Adrenal gland (tissue), 12 donors: ENCODE data around the gene RABAC1. TPM values are rescaled to one million over a fixed set of nuclear protein-coding genes. Genes with fewer than 3 reads are reported as not detected.

Experiments
- DNase-seq, 7 donors: peaks; one replicate each; pipeline ENCODE4 v3.0.0-alpha.2; 2019 to 2020
- H3K27ac ChIP-seq, 5 donors: fragments of 200-600 bp; sonication (generic) in 4 of 5; 1 replicate in 3 of 5; 2 replicates in 2 of 5; pipeline versions ENCODE4 v1.5.1 to v1.8.0; 2016 to 2020; ENCODE audit warnings: mild to moderate bottlenecking in 1 of 5
- H3K27me3 ChIP-seq: fragments of 200-600 bp; 2 replicates; pipeline ENCODE4 v1.8.0; 2021
- H3K36me3 ChIP-seq, 2 donors: fragments of 200-600 bp; replicated peaks in 1 of 2; 1 replicate in 1 of 2; 2 replicates in 1 of 2; pipeline versions ENCODE4 v1.5.1 to v1.8.0; 2018 to 2022
- H3K4me1 ChIP-seq, 2 donors: fragments of 200-600 bp; replicated peaks in 1 of 2; 1 replicate in 1 of 2; 2 replicates in 1 of 2; pipeline versions ENCODE4 v1.5.1 to v1.8.0; 2018 to 2021
- H3K4me3 ChIP-seq, 4 donors: fragments of 200-600 bp; sonication (generic) in 3 of 4; one replicate each; pipeline ENCODE4 v1.5.1; 2016 to 2018
- H3K9me3 ChIP-seq, 3 donors: fragments of 200-600 bp; sonication (generic) in 1 of 3; replicated peaks in 1 of 3; 1 replicate in 2 of 3; 2 replicates in 1 of 3; pipeline versions ENCODE4 v1.5.1 to v1.8.0; 2016 to 2021
- CTCF ChIP-seq, 6 experiments: fragments of 450-650 bp in 4 of 6; fragments of 200-600 bp in 2 of 6; sonication (generic) in 1 of 6; IDR thresholded peaks; 1 replicate in 5 of 6; 2 replicates in 1 of 6; pipeline versions ENCODE4 v1.5.1 to v1.8.0; 2016 to 2021; ENCODE audit warnings: antibody characterized with exemption in 6 of 6, mild to moderate bottlenecking in 2 of 6, moderate library complexity in 1 of 6
- POLR2A ChIP-seq, 2 donors: fragments of 450-650 bp; IDR thresholded peaks; one replicate each; pipeline ENCODE4 v1.6.1; 2017; ENCODE audit warnings: antibody characterized with exemption in 2 of 2, mild to moderate bottlenecking in 2 of 2, moderate library complexity in 1 of 2
- WGBS, 4 donors: extraction: QIAGEN DNeasy Blood & Tissue Kit in 2 of 4; methylation state at CpG; one replicate each; pipeline versions ENCODE4 v1.1.5 to v1.1.7; 2013 to 2017; 5-methylcytosine and 5-hydroxymethylcytosine counted together
- intact Hi-C, 2 donors: fragments of 100-400 bp; cut with DNase I; formaldehyde crosslinking; loops; one replicate each; pipeline versions ENCODE4 v1.14.1 to v1.15.0; 2022 to 2023
- polyA plus RNA-seq, 3 donors: library from polyadenylated mRNA; stranded (reverse); fragments of 200-250 nt in 2 of 3; fragments of 350-450 nt in 1 of 3; fragmentation: Illumina TruSeq in 1 of 3; extraction: RNeasy Lipid Tissue Mini Kit (QIAGEN cat#74804) in 1 of 3; gene quantifications; one replicate each; pipeline ENCODE4 v1.2.3, GENCODE V29; 2013 to 2014
- total RNA-seq, 9 donors: library from RNA; depleted of rRNA in 4 of 9; stranded (reverse); fragments of >200 nt in 4 of 9; fragments of 120-200 nt in 1 of 9; fragmentation: NEBNext Ultra II Directional in 1 of 9; extraction: Animal tissue kit (Norgen Biotek cat#: 25700) in 1 of 9; gene quantifications; one replicate each; pipeline versions ENCODE4 v1.1.0 to v1.2.4, GENCODE V29; 2013 to 2023
- donor health status: healthy with polysubstance abuse.
- donor health status: Bipolar disorder and iron deficiency.
- donor health status: DM: yes; HTN: yes; CAD: no.
- donor health status: DM: no; HTN: no; CAD: no.
- donor health status: DM: no; HTN: no; CAD: no.
- donor health status: DM: yes; HTN: yes; CAD: no.

The RABAC1 gene
- total and polyA plus RNA-seq, 12 donors = 17.9 to 397 (median 178) TPM

- intact Hi-C loops = no loop called here
- Histone ChIP-seq H3K27ac (no peak overlapping the region), H3K27me3 (peaks cover 72% of the 10 kb centered on the region), H3K4me1 (peaks cover 0 to 11% of the 10 kb centered on the region in 2 donors), H3K36me3 (no peaks in the 10 kb centered on the region), H3K9me3 (no peaks in the 10 kb centered on the region), H3K4me3 (no peak overlapping the region)
- no peak for TF ChIP-seq POLR2A (IDR thresholded peaks at IDR 0.05)
- TF ChIP-seq CTCF (IDR thresholded peaks at IDR 0.05) = no peak
- 41 to 44% (median 43%) methylated on average over 13 of the region's 13 CpGs for WGBS, 4 donors
- DNase-seq = no peak
Measured at GRCh38 chr19:41924151-41925145, 34.7 kb downstream of the RABAC1 start.

DNA sequence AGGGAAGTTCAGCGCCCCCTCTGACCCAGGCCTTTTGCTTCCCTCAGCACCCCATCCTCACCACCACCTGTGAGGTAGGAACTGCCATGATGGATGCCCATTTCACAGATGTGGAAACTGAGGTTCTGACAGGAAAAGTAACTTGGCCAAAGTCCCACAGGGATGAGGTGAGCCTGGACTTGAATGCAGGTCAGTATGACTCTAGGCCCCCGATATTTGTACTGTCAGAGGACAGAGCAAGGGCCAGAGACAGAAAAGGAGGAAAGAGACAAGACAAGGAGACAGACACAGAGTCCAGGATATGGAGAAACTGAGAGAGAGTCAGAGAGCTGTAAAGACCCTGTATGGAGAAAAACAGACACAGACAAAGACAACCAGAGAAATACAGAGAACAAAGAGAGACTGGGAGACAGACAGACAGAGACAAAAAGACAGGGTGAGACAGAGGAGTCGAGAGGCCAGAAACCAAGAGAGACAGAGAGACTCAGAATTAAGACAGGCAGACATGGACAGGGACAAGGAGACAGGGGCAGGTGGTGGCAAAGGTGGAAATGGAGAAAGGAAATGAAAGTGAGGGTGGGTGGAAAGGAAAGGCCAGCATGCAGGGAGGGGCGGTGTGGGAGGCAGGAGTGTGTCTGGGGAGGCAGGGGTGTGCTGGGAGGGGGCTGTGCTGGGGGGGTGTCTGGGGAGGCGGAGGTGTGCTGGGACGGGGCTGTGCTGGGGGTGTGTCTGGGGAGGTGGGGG, 35.9 kb downstream of the RABAC1 start:
- Histone ChIP-seq H3K27me3 (peaks cover 61% of the 10 kb centered on the region), H3K9me3 (no peaks in the 10 kb centered on the region), H3K36me3 (no peaks in the 10 kb centered on the region), H3K27ac (no peak overlapping the region), H3K4me1 (peaks cover 0 to 5% of the 10 kb centered on the region in 2 donors), H3K4me3 (no peak overlapping the region)
- intact Hi-C loops = no loop called here
- 23 to 28% (median 25%) methylated on average over 4 to 6 of the region's 6 CpGs for WGBS, 4 donors
- no peak for DNase-seq
- TF ChIP-seq CTCF (IDR thresholded peaks at IDR 0.05) (no peak), POLR2A (IDR thresholded peaks at IDR 0.05) (no peak)

DNA sequence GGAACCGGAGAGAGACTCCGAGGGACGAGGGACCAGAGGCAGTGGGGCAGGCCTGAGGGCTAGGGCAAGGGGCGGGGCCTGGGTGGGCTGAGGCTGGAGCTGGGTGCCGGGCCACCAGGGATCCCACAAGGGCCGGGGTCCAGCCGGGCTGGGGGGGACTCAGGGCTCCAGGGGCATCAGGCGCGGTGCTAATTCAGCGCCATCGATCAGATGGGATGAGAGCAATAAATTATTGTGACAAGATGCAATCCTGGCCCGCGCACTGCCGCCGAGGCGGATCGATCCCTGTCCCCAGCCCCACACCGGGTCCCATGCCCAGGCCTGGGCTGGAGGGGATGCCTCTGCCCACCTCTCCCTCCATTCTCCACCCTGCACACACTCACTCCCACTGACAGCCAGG, 36.5 kb downstream of the RABAC1 start:
- intact Hi-C loops = no loop called here
- Histone ChIP-seq H3K27ac (no peak overlapping the region), H3K4me3 (no peak overlapping the region), H3K9me3 (no peaks in the 10 kb centered on the region), H3K4me1 (no peaks in the 10 kb centered on the region), H3K36me3 (no peaks in the 10 kb centered on the region), H3K27me3 (peaks cover 61% of the 10 kb centered on the region)
- no peak for DNase-seq
- TF ChIP-seq CTCF (IDR thresholded peaks at IDR 0.05) (no peak), POLR2A (IDR thresholded peaks at IDR 0.05) (no peak)
- WGBS, 4 donors = 3 to 12% (median 7%) methylated on average over 16 to 18 of the region's 18 CpGs
